ENCODE data around the gene HELT.
A peak's percentile ranks its signal among the peaks of the same experiment; 100 is the strongest.

Gene HELT

DNA sequence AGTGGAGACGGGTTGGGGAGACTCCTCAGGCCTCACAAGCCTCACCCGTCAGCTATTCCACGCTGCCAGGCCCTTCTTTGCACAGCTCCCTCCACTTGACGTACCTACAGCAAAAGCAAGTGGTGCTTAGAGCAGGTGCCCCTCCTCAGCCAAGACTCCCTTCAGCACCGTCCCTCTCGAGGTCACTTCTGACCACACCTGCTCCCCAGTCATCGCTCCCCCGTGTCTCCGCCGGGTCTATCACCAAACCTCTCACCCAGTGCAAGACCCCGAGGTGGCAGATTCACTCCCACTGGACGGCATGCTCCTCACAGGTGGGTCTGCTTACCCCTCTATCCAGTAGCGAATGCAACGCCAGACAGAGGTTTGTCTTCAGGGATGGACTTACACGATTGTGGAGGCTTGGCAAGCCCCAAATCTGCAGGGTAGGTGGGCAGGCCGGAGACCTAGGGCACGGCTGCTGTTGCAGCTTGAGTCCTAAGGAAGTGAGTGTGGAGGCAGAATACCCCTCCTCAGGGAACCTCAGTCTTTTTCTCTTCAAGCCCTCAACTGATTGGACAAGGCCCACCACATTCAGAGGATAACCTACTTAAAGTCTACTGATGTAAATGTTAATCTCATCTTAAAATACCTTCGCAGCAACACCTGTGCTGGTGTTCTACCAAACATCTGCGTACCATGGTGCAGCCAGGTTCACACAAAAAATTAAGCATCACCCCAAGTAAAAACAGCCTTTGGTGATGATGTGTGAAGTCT, 14.5 kb upstream of the HELT start:
- no peaks in the 10 kb centered on the region for H3K36me3 ChIP-seq (ENCODE audit: control insufficient read depth in 1 of 2, insufficient read depth in 2 of 2, low read length in 2 of 2)
- no peaks in the 10 kb centered on the region for H3K9me3 ChIP-seq (ENCODE audit: control insufficient read depth in 1 of 2, low read length in 2 of 2)
- peaks cover 10 to 15% of the 10 kb centered on the region in 2 donors for H3K27me3 ChIP-seq (ENCODE audit: control insufficient read depth in 1 of 2, insufficient read depth in 2 of 2, low read length in 2 of 2)
- no peak overlapping the region for H3K9ac ChIP-seq (ENCODE audit: low read depth in 1 of 2, low read length in 2 of 2)
- no peak overlapping the region for H3K27ac ChIP-seq (ENCODE audit: low read depth, low read length)
- no peak overlapping the region for H3K4me3 ChIP-seq (ENCODE audit: low read depth in 1 of 2, low read length in 2 of 2)
- peaks cover 6 to 7% of the 10 kb centered on the region in 2 donors for H3K4me1 ChIP-seq (ENCODE audit: control insufficient read depth in 1 of 2, insufficient read depth in 2 of 2, low read length in 2 of 2)

DNA sequence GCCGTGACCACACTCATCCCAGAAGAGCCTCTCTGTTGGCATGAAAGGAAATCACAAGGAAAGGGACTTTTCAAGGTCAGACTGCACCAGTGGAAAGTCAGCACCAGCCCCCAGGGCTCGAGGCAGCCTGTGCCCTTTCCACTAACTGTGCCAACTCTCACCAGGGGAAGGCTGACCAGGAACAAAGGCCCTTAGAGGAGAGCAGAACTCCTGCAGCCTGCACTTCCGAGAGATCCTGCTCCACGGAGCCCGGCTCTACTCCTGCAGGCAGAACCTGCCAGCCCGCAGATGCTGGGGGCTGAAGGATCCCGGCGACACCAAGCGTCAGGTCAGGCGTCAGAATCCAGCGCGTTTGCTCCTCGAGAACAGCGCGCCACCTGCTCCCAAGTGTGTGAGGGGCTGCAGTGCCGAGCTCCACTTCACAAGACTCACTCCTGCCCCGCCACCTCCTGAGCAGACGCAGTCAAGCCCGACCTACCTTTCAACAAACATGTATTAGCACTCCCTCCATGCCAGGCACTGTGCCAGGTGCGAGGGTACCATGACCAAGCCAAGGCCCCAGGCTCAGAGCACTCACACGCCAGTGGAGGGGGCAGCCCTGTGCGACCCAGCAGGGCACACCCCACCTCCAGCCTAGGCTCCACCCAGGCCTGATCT, 13.6 kb upstream of the HELT start:
- peak overlapping the region; percentile 43 to 51 for H3K4me3 ChIP-seq (ENCODE audit: low read depth in 1 of 2, low read length in 2 of 2)
- H3K4me1 ChIP-seq (ENCODE audit: control insufficient read depth in 1 of 2, insufficient read depth in 2 of 2, low read length in 2 of 2): peaks cover 6 to 7% of the 10 kb centered on the region in 2 donors
- no peaks in the 10 kb centered on the region for H3K9me3 ChIP-seq (ENCODE audit: control insufficient read depth in 1 of 2, low read length in 2 of 2)
- H3K36me3 ChIP-seq (ENCODE audit: control insufficient read depth in 1 of 2, insufficient read depth in 2 of 2, low read length in 2 of 2): no peaks in the 10 kb centered on the region
- H3K27ac ChIP-seq (ENCODE audit: low read depth, low read length): no peak overlapping the region
- no peak overlapping the region for H3K9ac ChIP-seq (ENCODE audit: low read depth in 1 of 2, low read length in 2 of 2)
- H3K27me3 ChIP-seq (ENCODE audit: control insufficient read depth in 1 of 2, insufficient read depth in 2 of 2, low read length in 2 of 2): peaks cover 10 to 16% of the 10 kb centered on the region in 2 donors

DNA sequence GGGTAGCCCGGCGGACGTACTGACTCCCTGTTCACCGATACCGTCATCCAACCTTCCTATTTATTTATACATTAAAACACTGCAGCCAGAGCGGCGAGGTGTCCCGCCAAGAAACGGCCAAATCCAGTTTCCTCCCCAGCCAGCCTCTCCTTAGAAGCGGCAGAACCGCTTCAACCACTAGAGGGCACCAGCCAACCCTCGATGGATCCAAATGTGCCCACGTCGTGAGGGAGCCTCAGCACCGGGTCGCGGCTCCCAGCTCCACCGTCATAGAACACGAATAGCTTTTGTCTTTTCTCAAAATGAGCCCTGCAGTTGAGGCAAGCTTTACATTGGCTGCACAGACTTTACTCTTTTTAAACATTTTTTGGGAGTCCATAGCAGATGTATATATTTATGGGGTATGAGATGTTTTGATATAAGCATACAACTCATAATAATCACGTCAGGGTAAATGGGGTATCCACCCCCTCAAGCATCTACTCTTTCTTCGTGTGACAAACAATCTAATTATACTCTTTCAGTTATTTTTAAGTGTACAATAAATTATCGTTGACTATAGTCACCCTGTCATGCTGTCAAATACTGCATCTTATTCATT, 13.0 kb upstream of the HELT start:
- Histone ChIP-seq H3K4me1 (ENCODE audit: control insufficient read depth in 1 of 2, insufficient read depth in 2 of 2, low read length in 2 of 2) (peaks cover 6 to 7% of the 10 kb centered on the region in 2 donors), H3K4me3 (ENCODE audit: low read depth in 1 of 2, low read length in 2 of 2) (peak overlapping the region; percentile 43 to 51), H3K27me3 (ENCODE audit: control insufficient read depth in 1 of 2, insufficient read depth in 2 of 2, low read length in 2 of 2) (peaks cover 10 to 19% of the 10 kb centered on the region in 2 donors), H3K9ac (ENCODE audit: low read depth in 1 of 2, low read length in 2 of 2) (no peak overlapping the region), H3K9me3 (ENCODE audit: control insufficient read depth in 1 of 2, low read length in 2 of 2) (no peaks in the 10 kb centered on the region), H3K36me3 (ENCODE audit: control insufficient read depth in 1 of 2, insufficient read depth in 2 of 2, low read length in 2 of 2) (no peaks in the 10 kb centered on the region), H3K27ac (ENCODE audit: low read depth, low read length) (no peak overlapping the region)

DNA sequence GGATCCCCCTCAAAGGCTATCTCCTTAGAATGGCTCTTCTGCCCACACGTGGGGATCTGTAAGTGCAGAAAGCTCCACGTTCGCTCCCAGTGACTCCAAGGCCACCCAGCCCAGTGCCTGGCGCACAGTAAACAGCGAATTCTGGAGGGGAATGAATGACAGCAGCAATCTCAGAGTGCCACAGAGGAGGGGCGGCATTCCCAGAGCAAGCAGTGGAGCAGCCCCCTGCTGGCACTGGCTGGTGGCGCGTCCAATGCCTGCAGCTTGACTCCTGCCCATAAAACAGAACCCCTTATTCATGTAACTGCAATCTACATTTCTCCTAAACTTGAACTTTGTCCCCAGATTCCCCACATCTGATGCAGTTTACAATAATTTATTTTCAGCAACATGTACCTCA, 6.9 kb upstream of the HELT start:
- H3K4me3 ChIP-seq (ENCODE audit: low read depth in 1 of 2, low read length in 2 of 2): no peak overlapping the region
- no peaks in the 10 kb centered on the region for H3K9me3 ChIP-seq (ENCODE audit: control insufficient read depth in 1 of 2, low read length in 2 of 2)
- peaks cover 34 to 46% of the 10 kb centered on the region in 2 donors for H3K27me3 ChIP-seq (ENCODE audit: control insufficient read depth in 1 of 2, insufficient read depth in 2 of 2, low read length in 2 of 2)
- H3K27ac ChIP-seq (ENCODE audit: low read depth, low read length): no peak overlapping the region
- no peaks in the 10 kb centered on the region for H3K36me3 ChIP-seq (ENCODE audit: control insufficient read depth in 1 of 2, insufficient read depth in 2 of 2, low read length in 2 of 2)
- H3K4me1 ChIP-seq (ENCODE audit: control insufficient read depth in 1 of 2, insufficient read depth in 2 of 2, low read length in 2 of 2): no peaks in the 10 kb centered on the region
- no peak overlapping the region for H3K9ac ChIP-seq (ENCODE audit: low read depth in 1 of 2, low read length in 2 of 2)

DNA sequence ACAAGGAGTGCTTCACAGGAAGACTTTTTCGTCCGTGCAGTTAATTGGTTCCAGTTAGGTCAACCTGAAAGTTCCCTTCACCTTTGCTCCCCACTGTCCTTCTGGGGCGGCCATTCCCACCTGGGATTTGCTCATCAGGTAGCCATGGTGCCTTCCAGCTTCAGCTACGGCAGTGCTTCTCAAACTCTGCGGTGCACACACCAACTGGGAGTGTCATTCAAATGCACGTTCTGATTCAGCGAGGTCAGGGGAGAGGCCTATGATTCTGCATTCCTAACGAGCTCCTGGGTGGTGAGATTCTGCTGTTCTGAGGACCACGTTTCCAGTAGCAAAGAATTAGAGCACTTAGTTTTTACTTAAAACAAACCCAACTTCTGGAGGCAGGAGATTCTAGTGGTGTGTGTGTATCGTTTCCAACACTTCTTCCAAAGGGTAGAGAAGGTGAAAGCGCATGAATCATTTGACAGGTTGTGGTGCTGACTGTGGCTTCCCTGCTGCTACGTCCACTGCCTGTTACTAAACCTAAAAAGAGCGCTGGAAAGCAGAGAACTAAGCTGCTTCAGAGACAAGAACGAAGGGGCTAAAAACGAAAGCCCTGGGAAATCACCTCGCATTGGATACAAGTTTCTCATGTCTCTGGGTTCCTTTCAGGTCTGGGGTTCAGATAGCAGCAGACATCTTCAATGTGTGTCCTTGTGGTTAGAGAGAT, 4.7 kb upstream of the HELT start:
- H3K9me3 ChIP-seq (ENCODE audit: control insufficient read depth in 1 of 2, low read length in 2 of 2): no peaks in the 10 kb centered on the region
- H3K4me3 ChIP-seq (ENCODE audit: low read depth in 1 of 2, low read length in 2 of 2): no peak overlapping the region
- H3K27me3 ChIP-seq (ENCODE audit: control insufficient read depth in 1 of 2, insufficient read depth in 2 of 2, low read length in 2 of 2): peaks cover 47 to 49% of the 10 kb centered on the region in 2 donors
- no peaks in the 10 kb centered on the region for H3K36me3 ChIP-seq (ENCODE audit: control insufficient read depth in 1 of 2, insufficient read depth in 2 of 2, low read length in 2 of 2)
- no peak overlapping the region for H3K27ac ChIP-seq (ENCODE audit: low read depth, low read length)
- no peak overlapping the region for H3K9ac ChIP-seq (ENCODE audit: low read depth in 1 of 2, low read length in 2 of 2)
- no peaks in the 10 kb centered on the region for H3K4me1 ChIP-seq (ENCODE audit: control insufficient read depth in 1 of 2, insufficient read depth in 2 of 2, low read length in 2 of 2)

DNA sequence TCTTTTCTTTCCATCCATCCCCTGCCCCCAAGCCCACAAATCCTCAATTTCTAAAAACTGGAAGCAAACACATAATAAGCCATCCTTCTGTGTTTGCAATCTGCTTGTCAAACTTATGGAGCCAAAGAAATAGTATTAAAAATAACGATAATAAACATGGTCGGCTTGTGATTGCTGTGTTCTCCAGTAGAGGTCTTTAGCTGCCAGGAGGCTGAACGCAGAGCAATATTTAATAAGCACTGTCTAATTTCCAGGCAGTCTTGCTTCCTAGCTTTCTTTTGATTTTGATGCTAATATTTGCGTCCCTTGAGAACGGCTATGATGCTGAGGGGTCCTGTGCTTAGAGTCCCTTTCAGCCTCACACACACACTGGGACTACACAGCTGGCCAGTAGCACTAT, 3.2 kb upstream of the HELT start:
- H3K9me3 ChIP-seq (ENCODE audit: control insufficient read depth in 1 of 2, low read length in 2 of 2): no peaks in the 10 kb centered on the region
- no peaks in the 10 kb centered on the region for H3K4me1 ChIP-seq (ENCODE audit: control insufficient read depth in 1 of 2, insufficient read depth in 2 of 2, low read length in 2 of 2)
- H3K4me3 ChIP-seq (ENCODE audit: low read depth in 1 of 2, low read length in 2 of 2): no peak overlapping the region
- no peak overlapping the region for H3K9ac ChIP-seq (ENCODE audit: low read depth in 1 of 2, low read length in 2 of 2)
- no peaks in the 10 kb centered on the region for H3K36me3 ChIP-seq (ENCODE audit: control insufficient read depth in 1 of 2, insufficient read depth in 2 of 2, low read length in 2 of 2)
- peaks cover 56 to 59% of the 10 kb centered on the region in 2 donors for H3K27me3 ChIP-seq (ENCODE audit: control insufficient read depth in 1 of 2, insufficient read depth in 2 of 2, low read length in 2 of 2)
- no peak overlapping the region for H3K27ac ChIP-seq (ENCODE audit: low read depth, low read length)

DNA sequence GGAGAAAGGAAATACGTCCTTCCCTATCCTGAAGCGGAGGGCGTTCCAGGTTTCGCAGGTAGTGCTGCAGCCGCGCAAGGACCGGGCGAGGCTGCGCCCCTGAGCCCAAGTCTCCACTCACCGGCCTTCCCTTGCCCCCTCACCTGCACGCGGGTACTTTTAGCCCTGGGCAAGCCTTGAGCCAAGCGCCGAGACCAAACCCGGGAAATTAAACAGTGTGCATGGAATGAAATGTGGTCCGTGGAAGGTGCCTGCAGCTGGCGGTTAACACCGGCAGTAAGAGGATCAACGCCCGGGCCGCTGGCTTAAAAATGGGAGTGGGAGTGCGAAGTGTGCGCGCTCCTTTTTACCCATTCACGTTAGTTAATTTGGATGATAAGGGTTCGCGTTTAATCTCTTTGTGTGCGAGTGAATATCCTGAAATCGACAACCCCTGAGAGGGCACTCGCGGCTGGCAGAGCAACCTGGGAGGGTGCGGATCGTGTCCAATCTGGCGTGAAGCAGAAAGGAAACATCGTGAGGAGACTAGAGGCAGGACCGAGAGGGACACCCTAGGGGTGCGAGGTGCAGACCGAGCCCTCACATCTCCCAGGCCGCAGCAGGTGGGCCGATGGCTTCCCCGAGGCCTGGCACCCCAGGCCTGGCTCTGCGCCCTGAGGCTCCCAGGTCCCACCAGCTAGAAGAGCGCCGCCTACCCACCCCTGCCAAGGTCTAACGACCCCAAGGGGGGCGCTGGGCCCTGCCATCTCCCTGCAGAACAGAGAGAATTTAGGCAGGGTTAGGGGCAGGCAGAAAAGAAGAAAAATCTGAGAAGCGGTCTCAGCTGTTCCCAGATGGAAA, 2.0 kb upstream of the HELT start:
- H3K4me1 ChIP-seq (ENCODE audit: control insufficient read depth in 1 of 2, insufficient read depth in 2 of 2, low read length in 2 of 2): no peaks in the 10 kb centered on the region
- peaks cover 58 to 72% of the 10 kb centered on the region in 2 donors for H3K27me3 ChIP-seq (ENCODE audit: control insufficient read depth in 1 of 2, insufficient read depth in 2 of 2, low read length in 2 of 2)
- no peaks in the 10 kb centered on the region for H3K36me3 ChIP-seq (ENCODE audit: control insufficient read depth in 1 of 2, insufficient read depth in 2 of 2, low read length in 2 of 2)
- no peak overlapping the region for H3K27ac ChIP-seq (ENCODE audit: low read depth, low read length)
- H3K9ac ChIP-seq (ENCODE audit: low read depth in 1 of 2, low read length in 2 of 2): no peak overlapping the region
- H3K9me3 ChIP-seq (ENCODE audit: control insufficient read depth in 1 of 2, low read length in 2 of 2): no peaks in the 10 kb centered on the region
- no peak overlapping the region for H3K4me3 ChIP-seq (ENCODE audit: low read depth in 1 of 2, low read length in 2 of 2)

DNA sequence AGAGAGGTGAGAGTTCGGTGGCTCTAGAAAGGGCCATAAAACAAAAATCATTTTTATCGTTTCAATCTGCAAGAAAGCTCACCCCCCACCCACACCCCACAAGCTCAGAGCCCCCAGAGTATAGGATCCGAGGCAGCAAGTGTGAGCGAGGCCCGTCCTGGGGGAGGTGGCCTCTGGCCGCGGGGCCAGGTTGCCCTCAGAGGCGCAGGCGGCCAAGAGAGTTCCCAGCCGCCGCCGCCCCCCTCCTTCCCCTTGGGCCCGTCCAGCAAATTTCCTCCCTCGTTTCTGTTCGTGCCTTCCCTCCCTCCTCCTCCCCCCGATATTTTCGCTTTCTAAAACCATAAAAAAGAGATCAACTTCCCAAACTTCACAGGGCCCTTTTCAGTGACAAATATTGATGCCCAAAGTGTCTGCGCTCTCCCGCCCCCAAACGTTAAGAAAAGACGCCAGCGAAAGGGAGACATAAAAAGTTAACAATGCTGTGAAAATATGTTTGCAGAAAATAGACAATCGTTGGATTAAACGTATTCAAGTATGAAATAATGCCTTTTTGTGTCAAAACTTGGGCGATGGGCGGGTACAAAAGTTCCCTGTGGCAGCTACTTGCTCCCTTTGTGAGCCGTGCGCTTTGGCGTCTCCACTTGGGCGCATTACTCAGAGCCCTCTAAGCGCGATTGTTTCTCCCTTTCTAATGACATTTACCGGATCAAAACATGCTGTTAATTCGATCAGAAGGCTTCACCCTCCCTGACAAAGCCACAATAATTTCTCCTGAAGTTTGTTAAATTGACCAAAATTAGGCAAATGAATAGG, 1.1 kb upstream of the HELT start:
- no peaks in the 10 kb centered on the region for H3K9me3 ChIP-seq (ENCODE audit: control insufficient read depth in 1 of 2, low read length in 2 of 2)
- H3K4me3 ChIP-seq (ENCODE audit: low read depth in 1 of 2, low read length in 2 of 2): no peak overlapping the region
- peaks cover 66 to 75% of the 10 kb centered on the region in 2 donors for H3K27me3 ChIP-seq (ENCODE audit: control insufficient read depth in 1 of 2, insufficient read depth in 2 of 2, low read length in 2 of 2)
- no peaks in the 10 kb centered on the region for H3K36me3 ChIP-seq (ENCODE audit: control insufficient read depth in 1 of 2, insufficient read depth in 2 of 2, low read length in 2 of 2)
- H3K4me1 ChIP-seq (ENCODE audit: control insufficient read depth in 1 of 2, insufficient read depth in 2 of 2, low read length in 2 of 2): no peaks in the 10 kb centered on the region
- H3K27ac ChIP-seq (ENCODE audit: low read depth, low read length): no peak overlapping the region
- no peak overlapping the region for H3K9ac ChIP-seq (ENCODE audit: low read depth in 1 of 2, low read length in 2 of 2)

DNA sequence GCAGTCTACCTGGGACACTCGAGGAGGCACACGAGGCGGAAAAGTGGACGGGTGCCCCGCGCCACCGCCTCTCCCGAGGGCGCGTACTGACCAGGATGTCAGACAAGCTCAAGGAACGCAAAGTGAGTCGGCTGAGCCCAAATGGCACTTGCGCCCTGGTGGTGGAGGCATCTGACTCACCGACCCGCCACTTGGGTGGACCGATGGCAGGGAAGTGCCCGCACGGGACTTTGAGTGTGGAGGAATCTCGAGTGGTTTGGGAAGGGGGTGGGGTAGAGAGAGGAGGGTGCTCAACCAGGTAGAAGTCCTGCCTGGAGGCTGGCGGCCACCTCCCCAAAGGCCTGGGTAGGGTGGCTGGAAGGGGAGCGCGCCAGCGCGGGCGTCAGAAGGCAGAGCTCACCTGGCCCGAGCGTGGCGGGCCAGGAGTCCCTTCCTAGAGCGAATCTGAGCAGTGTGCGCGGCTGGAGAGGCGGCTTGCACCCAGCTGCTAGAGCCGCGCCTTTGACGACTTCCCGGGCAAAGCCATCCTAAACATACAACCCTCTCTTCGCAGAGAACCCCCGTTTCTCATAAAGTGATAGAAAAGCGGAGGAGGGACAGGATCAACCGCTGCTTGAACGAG, 655 bp downstream of the HELT start:
- Histone ChIP-seq H3K4me3 (ENCODE audit: low read depth in 1 of 2, low read length in 2 of 2) (no peak overlapping the region), H3K9me3 (ENCODE audit: control insufficient read depth in 1 of 2, low read length in 2 of 2) (no peaks in the 10 kb centered on the region), H3K9ac (ENCODE audit: low read depth in 1 of 2, low read length in 2 of 2) (no peak overlapping the region), H3K36me3 (ENCODE audit: control insufficient read depth in 1 of 2, insufficient read depth in 2 of 2, low read length in 2 of 2) (no peaks in the 10 kb centered on the region), H3K27me3 (ENCODE audit: control insufficient read depth in 1 of 2, insufficient read depth in 2 of 2, low read length in 2 of 2) (peaks cover 72 to 84% of the 10 kb centered on the region in 2 donors), H3K27ac (ENCODE audit: low read depth, low read length) (no peak overlapping the region), H3K4me1 (ENCODE audit: control insufficient read depth in 1 of 2, insufficient read depth in 2 of 2, low read length in 2 of 2) (no peaks in the 10 kb centered on the region)
